ENCODE results near the gene FNIP1. TPM values are rescaled to one million over a fixed set of nuclear protein-coding genes. Genes with fewer than 3 reads are reported as not detected.

Gene FNIP1
- total and polyA plus RNA-seq, 2 donors (not counting 1 experiment from before 2014, with no cell fraction given) = 10.3 to 52.8 TPM

GRCh38 chr5:131824631-131825030 lies 27.8 kb upstream of the FNIP1 start:
- Mint-ChIP-seq H3K27me3 (peaks cover 8% of the 10 kb centered on the region), H3K9me3 (ENCODE audit: insufficient read depth) (no peaks in the 10 kb centered on the region), H3K4me3 (no peak overlapping the region), H3K27ac (no peak overlapping the region), H3K4me1 (peaks cover 7% of the 10 kb centered on the region)
- no peaks in the 10 kb centered on the region for H3K79me2 ChIP-seq (ENCODE audit: control insufficient read depth, insufficient read depth, low read length)
- ChIA-PET CTCF (no interaction called here), POLR2A (no interaction called here)
- ATAC-seq (ENCODE audit: low read depth) (no peak), DNase-seq (no peak)
- intact Hi-C loops (cut with micrococcal nuclease) = no loop called here
- no peaks in the 10 kb centered on the region for H4K20me1 ChIP-seq (ENCODE audit: control insufficient read depth, insufficient read depth, low read length, poor library complexity, severe bottlenecking)
- peaks cover 0 to 3% (median 0%) of the 10 kb centered on the region in 3 donors for H3K9me3 ChIP-seq (ENCODE audit: control extremely low read depth in 1 of 3, control insufficient read depth in 2 of 3, insufficient read depth in 1 of 3, low read length in 2 of 3)
- no peaks in the 10 kb centered on the region for H3K36me3 ChIP-seq (replicated peaks in 1 of 2; ENCODE audit: control extremely low read depth in 1 of 2, control insufficient read depth in 1 of 2, extremely low read depth in 1 of 2, insufficient read depth in 2 of 2, low read length in 1 of 2)
- H3K4me1 ChIP-seq (ENCODE audit: control insufficient read depth in 2 of 2, insufficient read depth in 2 of 2, low read length in 2 of 2) = no peaks in the 10 kb centered on the region
- no peak overlapping the region for H3K9ac ChIP-seq (ENCODE audit: low read length)
- no peak for TF ChIP-seq EZH2 (IDR thresholded peaks at IDR 0.05; ENCODE audit: borderline replicate concordance, insufficient read depth, low read depth, low read length, poor library complexity, severe bottlenecking)
- no peak for TF ChIP-seq CTCF (IDR thresholded peaks at IDR 0.05)
- H2AFZ ChIP-seq (ENCODE audit: insufficient read depth, low read depth, low read length, poor library complexity, severe bottlenecking) = no peak overlapping the region
- no peak overlapping the region for H3K4me2 ChIP-seq (replicated peaks; ENCODE audit: low read depth, low read length, poor library complexity, severe bottlenecking)
- no peaks in the 10 kb centered on the region for H3K27me3 ChIP-seq (replicated peaks in 1 of 4; ENCODE audit: control extremely low read depth in 1 of 4, control insufficient read depth in 3 of 4, insufficient read depth in 4 of 4, low read length in 3 of 4)
- H3K4me3 ChIP-seq (ENCODE audit: control extremely low read depth in 1 of 5, extremely low read depth in 1 of 5, insufficient read depth in 1 of 5, low read depth in 2 of 5, low read length in 4 of 5) = no peak overlapping the region
- no peak overlapping the region for H3K27ac ChIP-seq (ENCODE audit: low read length in 2 of 2)
- WGBS (ENCODE audit: insufficient coverage) = no CpG with 5 or more reads among the region's 1 CpG

GRCh38 chr5:131821221-131821620 lies 24.4 kb upstream of the FNIP1 start:
- H3K79me2 ChIP-seq (ENCODE audit: control insufficient read depth, insufficient read depth, low read length) = no peaks in the 10 kb centered on the region
- H3K4me3 ChIP-seq (ENCODE audit: control extremely low read depth in 1 of 5, extremely low read depth in 1 of 5, insufficient read depth in 1 of 5, low read depth in 2 of 5, low read length in 4 of 5) = no peak overlapping the region
- WGBS (ENCODE audit: insufficient coverage) = no CpG with 5 or more reads among the region's 1 CpG
- no peak overlapping the region for H2AFZ ChIP-seq (ENCODE audit: insufficient read depth, low read depth, low read length, poor library complexity, severe bottlenecking)
- Mint-ChIP-seq H3K27me3 (peaks cover 8% of the 10 kb centered on the region), H3K27ac (no peak overlapping the region), H3K4me3 (no peak overlapping the region), H3K9me3 (ENCODE audit: insufficient read depth) (no peaks in the 10 kb centered on the region), H3K4me1 (peaks cover 21% of the 10 kb centered on the region)
- no peak for DNase-seq
- no peaks in the 10 kb centered on the region for H3K9me3 ChIP-seq (ENCODE audit: control extremely low read depth in 1 of 3, control insufficient read depth in 2 of 3, insufficient read depth in 1 of 3, low read length in 2 of 3)
- H4K20me1 ChIP-seq (ENCODE audit: control insufficient read depth, insufficient read depth, low read length, poor library complexity, severe bottlenecking) = no peaks in the 10 kb centered on the region
- H3K27me3 ChIP-seq (replicated peaks in 1 of 4; ENCODE audit: control extremely low read depth in 1 of 4, control insufficient read depth in 3 of 4, insufficient read depth in 4 of 4, low read length in 3 of 4) = no peaks in the 10 kb centered on the region
- ChIA-PET CTCF (no interaction called here), POLR2A (no interaction called here)
- H3K27ac ChIP-seq (ENCODE audit: low read length in 2 of 2) = no peak overlapping the region
- TF ChIP-seq EZH2 (IDR thresholded peaks at IDR 0.05; ENCODE audit: borderline replicate concordance, insufficient read depth, low read depth, low read length, poor library complexity, severe bottlenecking) = no peak
- no peak for TF ChIP-seq CTCF (IDR thresholded peaks at IDR 0.05)
- H3K4me2 ChIP-seq (replicated peaks; ENCODE audit: low read depth, low read length, poor library complexity, severe bottlenecking) = no peak overlapping the region
- ATAC-seq (ENCODE audit: low read depth) = no peak
- no peaks in the 10 kb centered on the region for H3K36me3 ChIP-seq (replicated peaks in 1 of 2; ENCODE audit: control extremely low read depth in 1 of 2, control insufficient read depth in 1 of 2, extremely low read depth in 1 of 2, insufficient read depth in 2 of 2, low read length in 1 of 2)
- peaks cover 6 to 11% of the 10 kb centered on the region in 2 donors for H3K4me1 ChIP-seq (ENCODE audit: control insufficient read depth in 2 of 2, insufficient read depth in 2 of 2, low read length in 2 of 2)
- no peak overlapping the region for H3K9ac ChIP-seq (ENCODE audit: low read length)
- intact Hi-C loops (cut with micrococcal nuclease) = no loop called here
